ENCODE data around the gene DNHD1. TPM values are rescaled to one million over a fixed set of nuclear protein-coding genes. Genes with fewer than 3 reads are reported as not detected.

The DNHD1 gene
- total RNA-seq, 2 donors from 2014 or later = 7.4 to 11.8 TPM

DNA sequence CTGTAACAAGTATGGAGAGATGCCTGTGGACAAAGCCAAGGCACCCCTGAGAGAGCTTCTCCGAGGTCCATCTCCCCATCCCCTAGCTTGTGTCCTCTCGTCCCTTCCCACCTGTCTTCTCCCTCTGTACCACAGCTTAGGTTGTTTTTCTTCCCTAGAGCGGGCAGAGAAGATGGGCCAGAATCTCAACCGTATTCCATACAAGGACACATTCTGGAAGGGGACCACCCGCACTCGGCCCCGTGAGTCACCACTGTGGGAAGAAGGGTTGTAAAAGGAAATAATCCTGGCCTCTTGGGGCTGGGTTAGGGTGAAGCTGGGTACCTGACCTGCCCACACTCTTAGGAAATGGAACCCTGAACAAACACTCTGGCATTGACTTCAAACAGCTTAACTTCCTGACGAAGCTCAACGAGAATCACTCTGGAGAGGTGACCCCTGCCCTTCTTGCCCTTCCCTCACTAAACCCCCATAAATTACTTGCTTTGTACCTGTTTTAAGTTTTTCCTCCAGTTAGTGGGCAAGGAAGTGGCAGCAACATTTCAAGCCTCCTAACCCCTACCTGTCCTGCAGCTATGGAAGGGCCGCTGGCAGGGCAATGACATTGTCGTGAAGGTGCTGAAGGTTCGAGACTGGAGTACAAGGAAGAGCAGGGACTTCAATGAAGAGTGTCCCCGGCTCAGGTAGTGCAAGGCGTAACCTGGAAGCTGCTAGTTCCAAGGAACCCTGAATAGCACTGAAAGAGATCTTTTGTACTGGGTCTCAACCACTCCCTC lies 111.8 kb downstream of the DNHD1 start:
- no peak overlapping the region for H3K4me3 ChIP-seq
- no peaks in the 10 kb centered on the region for H3K27me3 ChIP-seq
- H3K27ac ChIP-seq = peak overlapping the region; percentile 89
- DNase-seq = peak; percentile 18
- H3K36me3 ChIP-seq = peaks cover 23% of the 10 kb centered on the region
- TF ChIP-seq, protein P1, sequence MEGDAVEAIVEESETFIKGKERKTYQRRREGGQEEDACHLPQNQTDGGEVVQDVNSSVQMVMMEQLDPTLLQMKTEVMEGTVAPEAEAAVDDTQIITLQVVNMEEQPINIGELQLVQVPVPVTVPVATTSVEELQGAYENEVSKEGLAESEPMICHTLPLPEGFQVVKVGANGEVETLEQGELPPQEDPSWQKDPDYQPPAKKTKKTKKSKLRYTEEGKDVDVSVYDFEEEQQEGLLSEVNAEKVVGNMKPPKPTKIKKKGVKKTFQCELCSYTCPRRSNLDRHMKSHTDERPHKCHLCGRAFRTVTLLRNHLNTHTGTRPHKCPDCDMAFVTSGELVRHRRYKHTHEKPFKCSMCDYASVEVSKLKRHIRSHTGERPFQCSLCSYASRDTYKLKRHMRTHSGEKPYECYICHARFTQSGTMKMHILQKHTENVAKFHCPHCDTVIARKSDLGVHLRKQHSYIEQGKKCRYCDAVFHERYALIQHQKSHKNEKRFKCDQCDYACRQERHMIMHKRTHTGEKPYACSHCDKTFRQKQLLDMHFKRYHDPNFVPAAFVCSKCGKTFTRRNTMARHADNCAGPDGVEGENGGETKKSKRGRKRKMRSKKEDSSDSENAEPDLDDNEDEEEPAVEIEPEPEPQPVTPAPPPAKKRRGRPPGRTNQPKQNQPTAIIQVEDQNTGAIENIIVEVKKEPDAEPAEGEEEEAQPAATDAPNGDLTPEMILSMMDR (IDR thresholded peaks at IDR 0.05) = no peak
- intact Hi-C loops (cut with DNase I) = loop anchor here (10.0 kb wide), 1 partner anchor 134 kb away; the partner anchor contains the start of gene TRIM3
- H3K9ac ChIP-seq (ENCODE audit: low read depth in 2 of 2, low read length in 2 of 2) = no peak overlapping the region
- H3K4me1 ChIP-seq = peaks cover 20% of the 10 kb centered on the region
- no peaks in the 10 kb centered on the region for H3K9me3 ChIP-seq

DNA sequence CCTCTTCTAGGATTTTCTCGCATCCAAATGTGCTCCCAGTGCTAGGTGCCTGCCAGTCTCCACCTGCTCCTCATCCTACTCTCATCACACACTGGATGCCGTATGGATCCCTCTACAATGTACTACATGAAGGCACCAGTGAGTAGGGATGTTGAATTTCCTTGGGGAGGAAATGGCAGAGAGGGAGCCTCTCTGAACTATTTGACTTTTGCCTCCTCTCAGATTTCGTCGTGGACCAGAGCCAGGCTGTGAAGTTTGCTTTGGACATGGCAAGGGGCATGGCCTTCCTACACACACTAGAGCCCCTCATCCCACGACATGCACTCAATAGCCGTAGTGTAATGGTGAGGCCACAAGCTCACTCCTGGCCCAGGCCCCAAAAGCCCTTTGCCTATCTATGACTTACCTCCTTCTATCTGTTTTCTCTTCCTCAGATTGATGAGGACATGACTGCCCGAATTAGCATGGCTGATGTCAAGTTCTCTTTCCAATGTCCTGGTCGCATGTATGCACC lies 112.5 kb downstream of the DNHD1 start:
- Histone ChIP-seq H3K36me3 (peaks cover 23% of the 10 kb centered on the region), H3K27ac (no peak overlapping the region), H3K9ac (ENCODE audit: low read depth in 2 of 2, low read length in 2 of 2) (no peak overlapping the region), H3K27me3 (no peaks in the 10 kb centered on the region), H3K4me1 (peaks cover 20% of the 10 kb centered on the region), H3K9me3 (no peaks in the 10 kb centered on the region), H3K4me3 (no peak overlapping the region)
- TF ChIP-seq, protein P1 (IDR thresholded peaks at IDR 0.05) = no peak
- DNase-seq = peak; percentile 15
- intact Hi-C loops (cut with DNase I) = loop anchor here (10.0 kb wide), 1 partner anchor 135 kb away; the partner anchor contains the start of gene TRIM3

DNA sequence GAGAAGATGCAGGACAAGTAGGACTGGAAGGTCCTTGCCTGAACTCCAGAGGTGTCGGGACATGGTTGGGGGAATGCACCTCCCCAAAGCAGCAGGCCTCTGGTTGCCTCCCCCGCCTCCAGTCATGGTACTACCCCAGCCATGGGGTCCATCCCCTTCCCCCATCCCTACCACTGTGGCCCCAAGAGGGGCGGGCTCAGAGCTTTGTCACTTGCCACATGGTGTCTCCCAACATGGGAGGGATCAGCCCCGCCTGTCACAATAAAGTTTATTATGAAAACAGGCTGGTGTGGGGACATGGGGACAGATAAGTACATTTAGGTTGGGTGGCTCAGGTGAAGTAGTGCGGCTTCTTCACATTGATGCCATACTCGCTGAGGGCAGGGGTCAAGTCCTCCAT lies 113.5 kb downstream of the DNHD1 start:
- H3K4me1 ChIP-seq = peaks cover 20% of the 10 kb centered on the region
- intact Hi-C loops (cut with DNase I) = no loop called here
- no peaks in the 10 kb centered on the region for H3K9me3 ChIP-seq
- H3K9ac ChIP-seq (ENCODE audit: low read depth in 2 of 2, low read length in 2 of 2) = no peak overlapping the region
- H3K27me3 ChIP-seq = no peaks in the 10 kb centered on the region
- TF ChIP-seq, protein P1 (IDR thresholded peaks at IDR 0.05) = no peak
- DNase-seq = peak; percentile 19
- peak overlapping the region; percentile 76 for H3K4me3 ChIP-seq
- peaks cover 23% of the 10 kb centered on the region for H3K36me3 ChIP-seq
- no peak overlapping the region for H3K27ac ChIP-seq

DNA sequence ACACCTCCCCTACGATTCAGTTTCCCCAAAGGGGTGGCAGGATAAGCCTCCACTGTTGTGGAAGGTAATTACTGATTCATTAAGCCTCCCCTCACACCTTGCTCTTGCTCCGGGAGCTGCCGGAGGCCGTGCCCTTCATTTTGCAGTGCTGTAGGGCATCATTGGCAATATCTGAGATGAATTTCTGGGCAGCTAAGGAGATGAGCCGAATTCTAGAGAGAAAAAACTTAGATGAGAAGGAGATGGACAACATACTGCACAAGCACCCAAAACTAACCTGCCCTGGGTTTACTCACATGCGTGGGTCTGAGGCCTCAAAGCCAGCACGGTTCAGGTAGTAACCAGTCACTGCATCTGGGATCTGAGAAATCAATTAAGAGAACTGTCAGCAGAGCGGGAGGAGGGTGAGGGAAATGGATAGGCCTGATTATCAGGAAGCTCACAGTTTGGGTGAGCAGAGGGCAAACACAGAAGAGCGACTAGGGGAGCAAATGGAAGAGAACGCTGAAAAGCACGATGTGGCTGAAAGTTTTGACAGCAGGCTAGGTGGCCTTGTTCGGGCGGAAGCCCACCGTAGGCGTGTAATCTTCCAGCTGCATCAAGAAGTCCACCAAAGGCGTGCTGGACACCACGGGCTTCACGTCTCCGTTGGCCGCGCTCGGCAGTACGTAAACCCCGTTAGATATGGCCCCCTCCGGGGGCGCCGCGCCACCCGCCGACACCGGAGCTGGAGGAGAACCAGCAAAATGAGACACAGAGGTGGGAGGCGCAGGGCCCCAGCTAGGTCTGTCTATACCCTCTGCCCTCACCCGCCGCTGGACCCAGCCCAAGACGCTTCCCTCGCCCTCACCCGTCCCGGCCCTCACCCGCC lies 114.2 kb downstream of the DNHD1 start:
- Histone ChIP-seq H3K4me1 (peaks cover 17% of the 10 kb centered on the region), H3K9me3 (no peaks in the 10 kb centered on the region), H3K36me3 (peaks cover 23% of the 10 kb centered on the region), H3K27ac (peak overlapping the region; percentile 100), H3K9ac (ENCODE audit: low read depth in 2 of 2, low read length in 2 of 2) (peak overlapping the region; percentile 86 to 97), H3K27me3 (no peaks in the 10 kb centered on the region), H3K4me3 (peak overlapping the region; percentile 76)
- TF ChIP-seq, protein P1 (IDR thresholded peaks at IDR 0.05) = no peak
- peak; percentile 47 for DNase-seq
- intact Hi-C loops (cut with DNase I) = no loop called here

DNA sequence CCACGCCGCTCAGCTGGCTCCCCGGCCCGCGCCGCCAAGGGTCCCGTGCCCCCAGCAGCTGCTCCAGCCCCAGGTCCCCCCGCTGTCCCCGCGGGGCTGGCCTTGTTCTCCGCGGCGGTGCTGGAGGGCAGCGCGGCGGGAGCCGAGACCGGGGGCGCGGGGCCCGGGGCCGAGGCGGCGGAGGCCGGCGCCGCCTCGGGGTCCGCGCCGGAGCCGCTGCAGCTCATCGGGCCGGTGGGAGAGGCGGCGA lies 114.8 kb downstream of the DNHD1 start:
- TF ChIP-seq, protein P1 (IDR thresholded peaks at IDR 0.05) = no peak
- H3K4me3 ChIP-seq = peak overlapping the region; percentile 76
- intact Hi-C loops (cut with DNase I) = no loop called here
- H3K9ac ChIP-seq (ENCODE audit: low read depth in 2 of 2, low read length in 2 of 2) = peak overlapping the region; percentile 86 to 97
- peak overlapping the region; percentile 100 for H3K27ac ChIP-seq
- H3K9me3 ChIP-seq = no peaks in the 10 kb centered on the region
- DNase-seq = no peak
- H3K4me1 ChIP-seq = peaks cover 14% of the 10 kb centered on the region
- no peaks in the 10 kb centered on the region for H3K27me3 ChIP-seq
- peaks cover 23% of the 10 kb centered on the region for H3K36me3 ChIP-seq

Data from colonic mucosa (tissue), 4 donors.